Stimulated activated CD8-positive, alpha-beta memory T cell treated with anti-CD3 and anti-CD28 coated beads, Interleukin-4, amount 100 ng/mL, for 4 hours (primary cell): Measurements from ENCODE around the gene ART5.
"Not testable (repeated sequence)": the region's sequence is repeated elsewhere in the genome, so short reads cannot be mapped to it uniquely, and the experiment has no call there.

Experiments
- DNase-seq, 2 donors: peaks; one replicate each; pipeline ENCODE4 v3.0.0-alpha.2; 2020; ENCODE audit warnings: low read depth in 2 of 2, low spot score in 1 of 2

The ART5 gene

GRCh38 chr11:3658252-3658651 lies 16.5 kb upstream of the ART5 start:
- no peak for DNase-seq

- not testable (repeated sequence) for DNase-seq
Measured at GRCh38 chr11:3657331-3657730, 15.5 kb upstream of the ART5 start.

- no peak for DNase-seq
Measured at GRCh38 chr11:3655547-3655946, 13.8 kb upstream of the ART5 start.

GRCh38 chr11:3652514-3652913 lies 10.7 kb upstream of the ART5 start:
- DNase-seq = not testable (repeated sequence)

GRCh38 chr11:3649374-3649773 lies 7.6 kb upstream of the ART5 start:
- DNase-seq = not testable (repeated sequence)

- not testable (repeated sequence) for DNase-seq
Measured at GRCh38 chr11:3648843-3649242, 7.1 kb upstream of the ART5 start.

DNA sequence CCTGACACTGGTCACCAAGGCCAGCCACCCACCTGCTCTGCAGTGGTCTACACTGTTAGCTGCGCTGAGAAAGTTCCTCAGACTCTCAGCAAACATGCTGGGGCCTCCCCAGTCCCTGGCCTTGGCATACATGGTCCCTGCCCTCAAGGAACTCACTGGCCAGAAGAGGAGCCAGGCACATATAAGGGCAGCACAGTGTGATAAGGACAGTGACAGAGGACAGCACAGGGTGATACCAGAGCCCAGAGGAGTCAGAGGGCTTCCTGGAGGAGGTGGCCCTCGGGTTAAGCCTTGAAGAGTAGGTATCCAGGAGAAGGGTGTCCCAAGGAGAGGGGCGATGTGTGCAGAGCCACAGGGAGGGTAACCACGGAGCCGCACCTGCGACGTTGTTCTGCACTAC lies 3.8 kb upstream of the ART5 start:
- no peak for DNase-seq

DNA sequence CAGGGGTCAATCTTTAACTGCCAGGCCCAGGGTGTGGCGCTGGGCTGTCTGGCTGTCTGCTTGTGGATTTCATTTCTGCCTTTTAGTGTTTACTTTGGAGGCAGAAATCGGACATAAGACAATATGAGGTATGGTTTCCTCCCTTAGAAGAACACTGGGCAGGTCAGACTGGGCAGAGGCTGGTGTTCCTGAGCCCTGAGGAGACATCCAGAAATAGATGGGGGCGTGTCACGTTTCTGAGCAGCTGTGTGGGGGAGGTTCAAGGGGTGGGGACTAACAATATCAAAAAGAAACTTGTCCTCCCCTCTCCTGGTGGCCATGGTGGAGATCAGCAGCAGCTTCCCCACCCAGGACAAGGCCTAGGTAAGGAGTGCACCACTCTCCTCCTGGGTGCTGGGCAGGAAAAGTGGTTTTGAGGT lies 3.0 kb upstream of the ART5 start, which contains the start of gene ART1:
ART1 (plus strand) TSS at position 312 of the 419 bp plus-strand sequence. CDS start 14,086 bp downstream, outside the sequence.
- no peak for DNase-seq

- DNase-seq = not testable (repeated sequence)
Measured at GRCh38 chr11:3643102-3643546, 1.3 kb upstream of the ART5 start.

- DNase-seq = peak; percentile 8 to 60
Measured at GRCh38 chr11:3642071-3642951, 519 bp upstream of the ART5 start.

DNA sequence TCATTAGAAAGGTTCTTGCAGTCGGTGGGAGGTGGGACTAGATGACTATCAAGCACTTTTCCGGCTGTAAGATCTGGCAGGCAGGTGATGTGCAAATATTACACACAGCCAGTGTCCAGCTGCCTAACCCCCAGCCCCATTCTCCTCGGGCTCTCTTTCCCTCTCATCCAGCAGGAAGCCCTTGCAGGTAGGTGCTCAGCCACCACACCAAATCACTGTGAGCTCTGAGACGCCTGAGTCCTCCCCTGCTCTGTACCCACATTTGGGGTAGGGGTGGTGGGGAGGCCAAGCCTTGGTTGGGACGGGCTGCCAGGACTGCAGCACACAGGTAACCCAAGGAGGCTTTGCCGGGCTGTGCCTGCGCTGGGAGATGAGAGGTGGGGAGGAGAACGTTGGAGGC lies 601 bp downstream of the ART5 start:
- no peak for DNase-seq

DNA sequence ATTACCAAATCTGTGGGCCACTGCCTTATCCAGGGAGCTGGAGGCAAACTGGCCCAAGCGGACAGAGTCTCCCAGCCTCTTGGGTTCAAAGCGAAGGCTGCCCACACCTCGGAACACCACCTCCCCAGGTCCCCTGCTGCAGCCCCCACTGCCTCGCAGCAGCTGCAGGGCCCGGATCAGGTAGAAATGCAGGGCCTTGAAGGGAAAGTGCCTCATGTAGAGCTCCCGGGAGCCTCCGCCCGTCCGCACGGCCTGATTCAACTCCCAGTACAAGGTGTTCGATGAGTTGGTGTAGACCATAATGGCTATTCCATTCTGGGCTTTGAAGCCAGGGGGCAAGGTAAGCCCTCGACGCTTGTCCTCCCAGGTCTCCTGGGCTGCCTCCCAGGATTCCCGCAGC lies 2.0 kb downstream of the ART5 start:
- no peak for DNase-seq

DNA sequence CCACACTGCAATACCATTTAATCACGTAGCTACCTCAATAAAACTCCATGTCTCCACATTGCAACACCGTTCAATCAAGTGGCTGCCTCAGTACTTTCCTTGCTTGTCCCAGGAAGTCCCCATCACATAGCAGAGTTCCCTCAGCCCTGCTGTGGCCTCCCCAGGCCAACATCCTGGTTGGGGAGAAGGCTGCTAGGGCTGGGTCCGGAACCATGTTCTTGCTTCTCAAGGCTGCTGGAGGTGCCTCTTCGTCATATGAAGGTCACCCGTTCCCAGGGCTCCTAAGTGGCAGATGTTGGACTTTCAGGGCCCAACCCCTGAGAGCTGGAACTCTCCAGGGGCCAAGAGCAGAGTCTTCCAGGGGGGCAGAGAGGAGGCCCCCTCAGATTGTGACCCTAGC lies 3.3 kb downstream of the ART5 start:
- no peak for DNase-seq

DNA sequence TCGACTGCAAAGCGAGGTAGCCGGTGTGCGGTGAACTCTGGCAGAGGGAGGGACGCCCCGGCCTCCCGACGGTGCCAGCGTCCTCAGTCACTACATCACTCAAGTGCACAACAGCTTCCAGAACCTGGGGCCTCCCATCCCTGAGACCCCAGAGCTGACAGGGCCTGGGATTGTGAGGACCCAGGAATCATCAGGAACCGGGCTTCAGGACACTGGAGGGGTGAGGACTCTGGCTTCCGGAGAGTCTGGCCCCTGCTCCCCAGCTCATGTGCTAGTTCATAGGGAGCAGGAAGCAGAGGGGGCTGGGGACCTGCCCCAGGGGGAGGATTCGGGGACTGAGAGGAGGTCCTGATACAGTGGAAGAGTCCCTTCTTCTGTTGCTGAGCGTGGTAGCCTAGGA lies 4.6 kb downstream of the ART5 start:
- DNase-seq = no peak

GRCh38 chr11:3635641-3636375 lies 6.0 kb downstream of the ART5 start:
- no peak for DNase-seq

- DNase-seq = no peak
Measured at GRCh38 chr11:3632070-3632660, 9.6 kb downstream of the ART5 start.

DNA sequence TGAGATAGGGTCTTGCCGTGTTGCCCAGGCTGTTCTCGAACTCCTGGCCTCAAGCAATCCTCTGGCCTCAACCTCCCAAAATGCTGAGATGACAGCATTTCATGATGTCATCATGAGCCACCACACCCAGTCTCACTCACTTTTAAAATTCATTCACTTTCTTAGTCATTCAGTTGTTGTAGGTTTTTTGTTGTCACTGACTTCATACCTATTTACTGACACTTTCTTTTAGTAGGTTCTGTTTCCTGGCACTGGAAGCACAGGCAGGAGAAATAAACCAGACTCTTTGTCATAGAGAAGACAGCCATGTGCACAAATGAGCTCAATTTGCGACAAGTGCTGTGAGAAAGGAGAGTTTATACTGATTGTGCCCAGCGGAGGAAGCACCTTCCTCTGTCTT lies 10.5 kb downstream of the ART5 start:
- DNase-seq = no peak

DNA sequence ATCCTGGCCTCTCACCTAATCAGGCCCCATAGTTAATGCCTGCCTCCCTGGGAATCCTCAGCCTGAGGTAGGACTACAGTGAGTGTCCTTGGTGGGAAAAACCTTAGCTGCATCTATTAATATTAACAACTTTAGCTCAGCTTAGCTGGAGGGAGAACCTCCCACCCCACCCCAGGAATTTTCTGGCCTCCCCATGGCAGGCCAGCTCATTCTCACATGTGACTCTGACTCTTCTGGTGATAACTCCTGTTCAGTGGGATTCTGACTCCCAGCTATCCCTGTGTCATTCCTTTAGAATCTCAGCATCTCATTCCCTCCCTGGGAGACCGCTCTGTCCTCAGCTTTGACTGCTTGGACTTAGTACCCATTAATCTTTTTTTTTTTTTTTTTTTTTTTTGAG lies 14.5 kb downstream of the ART5 start:
- no peak for DNase-seq

- no peak for DNase-seq
Measured at GRCh38 chr11:3626250-3626960, 15.4 kb downstream of the ART5 start.

DNA sequence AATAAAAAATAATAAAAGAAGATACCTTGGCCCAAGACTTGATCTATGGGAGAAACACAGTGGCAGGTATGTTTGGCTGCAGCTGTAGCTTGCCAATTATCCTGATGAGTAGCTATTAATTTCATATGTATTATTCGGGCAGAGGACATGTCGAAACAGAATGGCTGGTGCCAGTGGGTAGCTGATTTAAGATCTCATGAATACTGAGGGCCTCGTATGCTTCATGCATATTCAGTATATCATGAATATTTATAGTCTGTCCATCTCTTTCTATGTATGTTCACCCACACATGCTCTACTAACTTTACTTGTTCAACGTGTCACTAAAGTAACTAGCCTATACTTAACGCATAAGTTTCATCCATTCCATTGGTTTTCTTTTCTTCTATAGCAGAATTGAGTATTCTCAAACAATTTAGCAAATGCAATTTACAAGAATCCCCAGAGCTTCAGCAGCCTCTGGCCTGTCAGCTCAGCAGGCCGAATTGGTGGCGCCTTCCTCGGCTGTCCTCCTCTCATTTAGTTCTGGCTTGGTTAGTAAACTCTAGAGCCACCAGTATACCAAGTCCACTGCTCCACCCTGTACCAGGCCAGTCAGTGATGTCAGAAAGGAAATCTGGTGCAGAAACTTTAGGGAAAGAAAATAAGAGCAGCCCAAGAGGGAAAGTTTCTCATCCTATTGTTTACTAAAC lies 17.9 kb downstream of the ART5 start:
- DNase-seq = no peak

DNA sequence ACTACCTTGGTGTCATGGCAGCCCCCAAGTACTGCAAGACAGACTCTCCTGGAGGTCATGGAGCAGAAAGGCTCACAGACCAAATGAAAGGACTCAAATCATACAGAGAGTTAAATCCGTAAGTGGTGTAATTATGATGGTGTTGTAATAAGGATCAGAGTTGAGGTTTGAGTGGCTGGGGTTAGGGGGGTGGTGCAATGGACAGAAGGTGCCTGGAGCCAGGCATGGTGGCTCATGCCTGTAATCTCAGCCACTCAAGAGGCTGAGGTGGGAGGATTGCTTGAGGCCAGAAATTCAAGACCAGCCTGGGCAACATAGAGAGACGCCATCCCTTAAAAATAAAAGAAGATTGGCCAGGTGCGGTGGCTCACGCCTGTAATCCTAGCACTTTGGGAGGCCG lies 18.7 kb downstream of the ART5 start:
- no peak for DNase-seq
